Right cardiac atrium (tissue), 5 donors: Measurements from ENCODE around the gene CCT6A. TPM values are rescaled to one million over a fixed set of nuclear protein-coding genes. Genes with fewer than 3 reads are reported as not detected.
"Not testable (repeated sequence)": the region's sequence is repeated elsewhere in the genome, so short reads cannot be mapped to it uniquely, and the experiment has no call there.

Source experiments
- ATAC-seq, 2 donors: fragments of 200-7000 bp; cut with Tn5 transposase; one replicate each; pipeline versions ENCODE4 v1.8.0 to v1.9.1; 2020; ENCODE audit warnings: moderate library complexity in 2 of 2, mild to moderate bottlenecking in 1 of 2
- DNase-seq, 3 donors: peaks; one replicate each; pipeline ENCODE4 v3.0.0-alpha.2; 2020
- H3K27ac ChIP-seq: one replicate; pipeline ENCODE4 v1.5.1; 2013; ENCODE audit warnings: mild to moderate bottlenecking, low read length, control low read depth, moderate library complexity
- H3K27me3 ChIP-seq: one replicate; pipeline ENCODE4 v1.6.1; 2013; ENCODE audit not compliant: control insufficient read depth, insufficient read depth
- H3K4me1 ChIP-seq: one replicate; pipeline ENCODE4 v1.6.1; 2013; ENCODE audit warnings: low read length; ENCODE audit not compliant: control insufficient read depth, insufficient read depth
- H3K4me3 ChIP-seq: one replicate; pipeline ENCODE4 v1.5.1; 2013; ENCODE audit warnings: low read length, control low read depth
- H3K9me3 ChIP-seq: one replicate; pipeline ENCODE4 v1.6.1; 2013; ENCODE audit warnings: low read length; ENCODE audit not compliant: control insufficient read depth
- WGBS: extraction: QIAGEN DNeasy Blood & Tissue Kit; methylation state at CpG from one replicate; pipeline ENCODE4 v1.1.7; 2013; 5-methylcytosine and 5-hydroxymethylcytosine counted together
- intact Hi-C, 4 donors: fragments of 100-400 bp; cut with DNase I; formaldehyde crosslinking; loops; one replicate each; pipeline versions ENCODE4 v1.11.0 to v1.14.0; 2022 to 2023
- polyA plus RNA-seq: library from polyadenylated mRNA; stranded (reverse); fragments of 200-250 nt; gene quantifications from one replicate; pipeline ENCODE4 v1.2.3, GENCODE V29; 2013
- total RNA-seq, 4 donors: library from RNA; stranded (reverse); fragmentation: NEBNext Ultra II Directional; extraction: Animal tissue kit (Norgen Biotek cat#: 25700); gene quantifications; one replicate each; pipeline ENCODE4 v1.2.1, GENCODE V29; 2021
- donor health status: healthy with polysubstance abuse.
- donor health status: DM: no; HTN: yes; CAD: no.
- donor health status: DM: no; HTN: no; CAD: no.
- donor health status: DM: no; HTN: yes; CAD: no; lungs with severe emphysema.
- donor health status: DM: yes; HTN: yes; CAD: no.

CCT6A gene
- total and polyA plus RNA-seq, 5 donors = 58.5 to 79.0 (median 71.2) TPM

DNA sequence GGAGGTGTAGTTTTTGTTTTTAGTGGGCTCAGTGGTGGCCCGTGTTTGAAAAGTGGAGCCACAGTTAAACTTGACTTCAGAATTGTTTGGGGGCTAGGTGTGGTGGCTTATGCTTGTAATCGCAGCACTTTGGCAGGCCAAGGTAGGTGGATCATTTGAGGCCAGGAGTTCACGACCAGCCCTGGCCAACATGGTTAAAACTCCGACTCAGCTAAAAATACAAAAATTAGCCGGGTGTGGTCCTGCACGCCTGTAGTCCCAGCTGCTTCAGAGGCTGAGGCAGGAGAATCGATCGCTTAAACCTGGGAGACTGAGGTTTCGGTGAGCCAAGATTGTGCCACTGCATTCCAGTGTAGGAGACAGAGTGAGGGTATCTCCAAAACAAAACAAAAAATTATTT, 1.8 kb downstream of the CCT6A start:
- no peaks in the 10 kb centered on the region for H3K9me3 ChIP-seq
- DNase-seq = no peak
- no peak overlapping the region for H3K27ac ChIP-seq
- no peak overlapping the region for H3K4me3 ChIP-seq
- ATAC-seq = no peak
- no peaks in the 10 kb centered on the region for H3K27me3 ChIP-seq
- intact Hi-C loops = no loop called here
- WGBS = 85% methylated on average over 9 of the region's 9 CpGs
- H3K4me1 ChIP-seq = peaks cover 4% of the 10 kb centered on the region

- ATAC-seq (no peak), DNase-seq (no peak)
- peaks cover 4% of the 10 kb centered on the region for H3K4me1 ChIP-seq
- no peak overlapping the region for H3K27ac ChIP-seq
- no peak overlapping the region for H3K4me3 ChIP-seq
- intact Hi-C loops = no loop called here
- no peaks in the 10 kb centered on the region for H3K27me3 ChIP-seq
- H3K9me3 ChIP-seq = no peaks in the 10 kb centered on the region
- WGBS = 83% methylated on average over 2 of the region's 2 CpGs
Observed at GRCh38 chr7:56053993-56054392, 2.4 kb downstream of the CCT6A start.

- Histone ChIP-seq H3K4me3 (no peak overlapping the region), H3K27ac (no peak overlapping the region), H3K9me3 (no peaks in the 10 kb centered on the region), H3K27me3 (no peaks in the 10 kb centered on the region), H3K4me1 (no peaks in the 10 kb centered on the region)
- intact Hi-C loops = no loop called here
- 56% methylated on average over 2 of the region's 2 CpGs for WGBS
- DNase-seq = no peak
- no peak for ATAC-seq
Observed at GRCh38 chr7:56062382-56062781, 10.8 kb downstream of the CCT6A start.

- ATAC-seq (no peak), DNase-seq (no peak)
- Histone ChIP-seq H3K27me3 (no peaks in the 10 kb centered on the region), H3K4me1 (no peaks in the 10 kb centered on the region), H3K9me3 (no peaks in the 10 kb centered on the region), H3K4me3 (no peak overlapping the region), H3K27ac (peak overlapping the region; percentile 81)
- intact Hi-C loops = no loop called here
- WGBS = 70% methylated on average over 7 of the region's 7 CpGs
Observed at GRCh38 chr7:56063500-56063881, 11.9 kb downstream of the CCT6A start.

- Histone ChIP-seq H3K4me3 (peak within 1 kb of the TSS; percentile 53), H3K27me3 (no peaks in the 10 kb centered on the region), H3K4me1 (no peaks in the 10 kb centered on the region), H3K27ac (peak within 1 kb of the TSS; percentile 81), H3K9me3 (no peaks in the 10 kb centered on the region)
- DNase-seq (peak; percentile 93 to 98 (median 97)), ATAC-seq (peak; percentile 99)
- intact Hi-C loops = no loop called here
- WGBS = under 1% methylated on average over 49 of the region's 49 CpGs
Observed at GRCh38 chr7:56063882-56064625, 12.5 kb downstream of the CCT6A start, which contains the start of gene SUMF2. TSS of gene SUMF2 (plus strand) at chr7:56064286. CDS start at chr7:56064312, 26 bp downstream.

GRCh38 chr7:56066376-56066775, 14.8 kb downstream of the CCT6A start:
- H3K4me3 ChIP-seq, H3K27me3 ChIP-seq, H3K27ac ChIP-seq, intact Hi-C loops, ATAC-seq, DNase-seq, H3K4me1 ChIP-seq, H3K9me3 ChIP-seq: not testable (repeated sequence)
- WGBS = 98% methylated on average over 13 of the region's 13 CpGs

DNA sequence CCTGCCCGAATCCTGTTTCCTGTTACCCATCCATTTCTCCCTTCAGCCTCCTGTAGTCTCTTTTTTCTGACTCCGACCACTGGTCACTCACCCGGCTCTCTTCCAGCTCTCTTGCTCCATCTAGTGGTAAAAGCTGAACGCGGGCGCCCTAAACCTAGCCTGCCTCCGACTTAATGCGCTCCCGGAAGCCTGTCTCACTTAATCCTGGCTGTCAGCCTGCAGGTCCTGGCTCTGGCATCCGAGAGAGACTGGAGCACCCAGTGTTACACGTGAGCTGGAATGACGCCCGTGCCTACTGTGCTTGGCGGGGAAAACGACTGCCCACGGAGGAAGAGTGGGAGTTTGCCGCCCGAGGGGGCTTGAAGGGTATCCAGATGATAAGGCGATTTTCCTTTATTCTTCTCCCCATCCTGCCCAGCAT, 22.8 kb downstream of the CCT6A start:
- Histone ChIP-seq H3K27ac (no peak overlapping the region), H3K4me3 (no peak overlapping the region), H3K4me1 (peaks cover 3% of the 10 kb centered on the region), H3K27me3 (no peaks in the 10 kb centered on the region), H3K9me3 (no peaks in the 10 kb centered on the region)
- DNase-seq (peak; percentile 84 to 93 (median 92)), ATAC-seq (peak; percentile 91 to 92)
- 14% methylated on average over 19 of the region's 19 CpGs for WGBS
- intact Hi-C loops = loop anchor here in 2 of 4 donors (5.0 to 10.0 kb wide), 3 partner anchors 67 to 430 kb away; no protein-coding TSS in a partner anchor

GRCh38 chr7:56077681-56078080, 26.1 kb downstream of the CCT6A start:
- Histone ChIP-seq H3K4me3 (no peak overlapping the region), H3K4me1 (peaks cover 5% of the 10 kb centered on the region), H3K27ac (no peak overlapping the region), H3K9me3 (no peaks in the 10 kb centered on the region), H3K27me3 (no peaks in the 10 kb centered on the region)
- ATAC-seq = no peak
- WGBS = 93% methylated on average over 3 of the region's 3 CpGs
- intact Hi-C loops = loop anchor here in 3 of 4 donors (5.0 to 10.0 kb wide), 4 partner anchors 70 to 445 kb away; no protein-coding TSS in a partner anchor
- no peak for DNase-seq

- no peak for ATAC-seq
- H3K27me3 ChIP-seq = no peaks in the 10 kb centered on the region
- intact Hi-C loops = loop anchor here in 3 of 4 donors (5.0 to 10.0 kb wide), 4 partner anchors 71 to 446 kb away; no protein-coding TSS in a partner anchor
- 93% methylated on average over 16 of the region's 16 CpGs for WGBS
- DNase-seq = peak in 1 of 3 donors; percentile 58
- H3K4me1 ChIP-seq = peaks cover 5% of the 10 kb centered on the region
- H3K27ac ChIP-seq = peak overlapping the region; percentile 98
- H3K9me3 ChIP-seq = no peaks in the 10 kb centered on the region
- no peak overlapping the region for H3K4me3 ChIP-seq
Observed at GRCh38 chr7:56078196-56078595, 26.6 kb downstream of the CCT6A start.

- H3K9me3 ChIP-seq = no peaks in the 10 kb centered on the region
- 13% methylated on average over 12 of the region's 12 CpGs for WGBS
- H3K27ac ChIP-seq = peak overlapping the region; percentile 98
- peak; percentile 89 to 95 (median 95) for DNase-seq
- H3K4me1 ChIP-seq = peaks cover 8% of the 10 kb centered on the region
- intact Hi-C loops = loop anchor here in 3 of 4 donors (5.0 to 10.0 kb wide), 4 partner anchors 72 to 447 kb away; no protein-coding TSS in a partner anchor
- no peaks in the 10 kb centered on the region for H3K27me3 ChIP-seq
- no peak overlapping the region for H3K4me3 ChIP-seq
- ATAC-seq = peak; percentile 86 to 87
Observed at GRCh38 chr7:56079450-56080185, 28.1 kb downstream of the CCT6A start.
